Stimulated activated memory B cell treated with anti-CD40 and anti-IgM and Interleukin-4, amounts not matched to agents 10 μg/mL and 1 μg/mL and 100 μg/mL, for 72 hours (primary cell): ENCODE data around the gene EXOSC10.

ENCODE experiments used
- ATAC-seq: fragments of 150-1000 bp; cut with Tn5 transposase; 2 replicates; pipeline ENCODE4 v1.10.0; 2021
- H3K27ac Mint-ChIP-seq: one replicate; pipeline ENCODE4 v1.8.0; 2022; ENCODE audit warnings: mild to moderate bottlenecking, mixed read lengths
- H3K27me3 Mint-ChIP-seq: one replicate; pipeline ENCODE4 v1.8.0; 2022; ENCODE audit warnings: mixed read lengths
- H3K36me3 Mint-ChIP-seq: one replicate; pipeline ENCODE4 v1.8.0; 2022; ENCODE audit warnings: mixed read lengths
- H3K4me1 Mint-ChIP-seq: one replicate; pipeline ENCODE4 v1.8.0; 2022; ENCODE audit warnings: mixed read lengths
- H3K4me3 Mint-ChIP-seq: one replicate; pipeline ENCODE4 v1.8.0; 2022; ENCODE audit warnings: mild to moderate bottlenecking, moderate library complexity, mixed read lengths
- H3K9me3 Mint-ChIP-seq: one replicate; pipeline ENCODE4 v1.8.0; 2022; ENCODE audit warnings: mixed read lengths

EXOSC10 gene

DNA sequence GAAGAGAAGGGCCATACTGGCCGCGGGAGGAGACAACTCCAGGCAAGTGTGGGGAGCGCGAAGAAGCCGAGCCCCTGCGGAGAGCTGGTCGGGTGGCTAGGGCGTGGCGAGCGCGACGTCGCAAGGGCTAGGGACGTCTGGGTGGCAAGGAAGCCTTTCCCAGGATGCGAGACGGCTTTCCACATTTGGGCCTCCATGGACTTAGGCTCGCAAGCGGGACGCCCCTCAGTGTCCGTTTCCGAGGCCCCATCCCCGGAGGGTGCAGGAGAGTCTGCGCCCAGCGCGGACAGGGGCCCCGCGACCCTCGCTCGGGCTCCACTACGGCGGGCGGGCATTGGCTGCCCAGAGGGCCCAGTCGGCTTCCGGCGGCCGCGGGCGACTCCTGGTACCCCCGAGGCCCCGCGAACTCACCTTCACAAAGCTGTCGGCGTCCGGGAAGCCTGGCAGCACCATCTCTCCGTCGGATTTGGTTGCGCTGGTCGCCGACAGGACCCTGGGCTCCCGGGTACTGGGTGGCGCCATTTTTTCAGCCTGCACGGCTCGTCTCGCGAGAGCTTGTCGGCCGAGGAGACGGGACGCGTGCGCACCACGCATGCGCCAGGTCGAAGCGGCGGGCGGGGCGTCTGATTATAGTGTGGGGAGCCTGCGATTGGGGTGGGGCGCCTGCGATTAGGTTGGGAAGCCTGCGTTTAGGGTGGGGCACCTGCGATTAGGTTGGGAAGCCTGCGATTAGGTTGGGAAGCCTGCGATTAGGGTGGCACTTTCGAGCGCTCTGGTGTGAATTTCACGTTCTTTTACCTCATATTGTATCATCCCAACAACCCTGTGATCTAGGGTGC is at the start of gene EXOSC10:
Gene EXOSC10, minus strand, starts transcription at position 560 of the 839 bp plus-strand sequence. Its CDS starts 38 bp downstream, at position 522.
- Mint-ChIP-seq H3K9me3 (no peaks in the 10 kb centered on the region), H3K36me3 (peaks cover 8% of the 10 kb centered on the region), H3K4me1 (peaks cover 13% of the 10 kb centered on the region), H3K4me3 (peak within 1 kb of the TSS; percentile 92), H3K27me3 (no peaks in the 10 kb centered on the region), H3K27ac (peak within 1 kb of the TSS; percentile 95)
- peak; percentile 97 for ATAC-seq

DNA sequence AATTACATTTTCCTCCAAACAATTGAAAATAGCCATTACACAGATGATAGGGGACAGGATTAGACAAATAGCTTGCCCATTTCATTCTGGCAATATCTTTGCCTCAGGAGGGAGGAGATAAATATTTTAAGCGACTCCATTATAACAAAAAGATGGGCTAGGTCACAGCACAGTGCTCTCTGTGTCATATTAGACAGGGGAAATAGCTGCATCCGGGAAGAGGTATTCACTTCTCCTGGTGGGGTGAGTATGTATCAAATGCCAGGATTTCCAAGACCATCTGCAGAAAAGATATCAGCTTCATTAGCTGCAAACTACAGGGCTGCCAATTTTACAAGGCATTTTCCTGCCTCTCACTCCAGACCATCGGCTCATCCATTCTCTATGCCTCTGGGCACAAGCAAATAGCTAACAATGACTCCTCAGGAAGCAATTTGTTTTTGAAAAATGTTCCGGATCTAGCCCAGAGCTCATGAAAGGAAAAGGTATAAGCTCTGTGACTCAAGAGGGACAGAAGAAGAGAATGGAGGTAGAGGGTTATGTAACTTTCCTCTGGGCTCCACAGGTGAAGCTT is 47.6 kb upstream of the EXOSC10 start:
- H3K4me3 Mint-ChIP-seq, result no peak overlapping the region
- peaks cover 78% of the 10 kb centered on the region for H3K36me3 Mint-ChIP-seq
- H3K9me3 Mint-ChIP-seq, result no peaks in the 10 kb centered on the region
- H3K27ac Mint-ChIP-seq, result no peak overlapping the region
- no peaks in the 10 kb centered on the region for H3K4me1 Mint-ChIP-seq
- no peaks in the 10 kb centered on the region for H3K27me3 Mint-ChIP-seq
- ATAC-seq, result no peak

DNA sequence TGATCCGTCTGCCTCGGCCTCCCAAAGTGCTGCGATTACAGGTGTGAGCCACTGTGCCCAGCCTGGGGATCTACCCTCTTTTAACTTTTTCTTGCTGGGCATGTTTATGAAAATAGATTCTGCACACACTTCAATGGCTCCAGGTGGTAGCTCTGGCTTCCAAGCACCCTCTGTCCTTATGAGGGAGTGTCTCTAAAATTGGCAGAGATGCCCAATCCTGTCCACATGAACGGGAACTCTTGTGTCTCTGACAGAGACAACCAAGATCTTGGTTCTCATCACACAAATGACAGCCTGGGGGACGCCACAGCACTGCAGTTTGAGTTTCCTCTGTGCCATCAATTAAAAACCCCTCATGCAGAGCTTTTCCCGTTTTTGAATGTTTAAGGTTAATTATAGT is 46.1 kb upstream of the EXOSC10 start:
- Mint-ChIP-seq H3K4me1 (no peaks in the 10 kb centered on the region), H3K4me3 (no peak overlapping the region), H3K9me3 (no peaks in the 10 kb centered on the region), H3K36me3 (peaks cover 67% of the 10 kb centered on the region), H3K27ac (no peak overlapping the region), H3K27me3 (no peaks in the 10 kb centered on the region)
- ATAC-seq, result no peak

- peaks cover 57% of the 10 kb centered on the region for H3K36me3 Mint-ChIP-seq
- H3K4me1 Mint-ChIP-seq, result no peaks in the 10 kb centered on the region
- no peaks in the 10 kb centered on the region for H3K27me3 Mint-ChIP-seq
- H3K9me3 Mint-ChIP-seq, result no peaks in the 10 kb centered on the region
- no peak overlapping the region for H3K4me3 Mint-ChIP-seq
- ATAC-seq, result no peak
- no peak overlapping the region for H3K27ac Mint-ChIP-seq
Observed at GRCh38 chr1:11144570-11145256, 45.0 kb upstream of the EXOSC10 start.

- no peak for ATAC-seq
- Mint-ChIP-seq H3K36me3 (peaks cover 54% of the 10 kb centered on the region), H3K27ac (no peak overlapping the region), H3K27me3 (no peaks in the 10 kb centered on the region), H3K4me1 (no peaks in the 10 kb centered on the region), H3K9me3 (no peaks in the 10 kb centered on the region), H3K4me3 (no peak overlapping the region)
Observed at GRCh38 chr1:11143907-11144306, 44.2 kb upstream of the EXOSC10 start.

DNA sequence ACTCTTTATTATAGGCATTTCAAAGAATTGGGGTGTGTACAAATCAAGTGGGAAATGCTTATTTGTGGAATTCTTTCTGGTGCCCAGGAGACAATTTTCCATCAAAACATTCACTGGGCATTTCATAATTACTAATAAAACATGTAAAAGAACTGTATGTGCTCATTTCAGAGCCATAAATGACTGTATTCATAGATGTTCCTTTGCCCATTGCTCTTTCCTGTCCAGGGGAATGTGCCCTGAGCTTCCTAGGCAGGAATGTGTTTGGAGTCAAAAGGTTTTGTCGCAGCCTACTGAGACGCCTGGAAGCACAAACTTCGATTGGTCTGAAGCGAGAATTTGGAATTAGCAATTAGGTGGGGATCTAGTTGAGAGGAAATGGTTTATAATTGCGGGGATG is 43.7 kb upstream of the EXOSC10 start:
- no peak overlapping the region for H3K4me3 Mint-ChIP-seq
- no peaks in the 10 kb centered on the region for H3K4me1 Mint-ChIP-seq
- peaks cover 58% of the 10 kb centered on the region for H3K36me3 Mint-ChIP-seq
- no peaks in the 10 kb centered on the region for H3K9me3 Mint-ChIP-seq
- H3K27ac Mint-ChIP-seq, result no peak overlapping the region
- H3K27me3 Mint-ChIP-seq, result no peaks in the 10 kb centered on the region
- no peak for ATAC-seq

DNA sequence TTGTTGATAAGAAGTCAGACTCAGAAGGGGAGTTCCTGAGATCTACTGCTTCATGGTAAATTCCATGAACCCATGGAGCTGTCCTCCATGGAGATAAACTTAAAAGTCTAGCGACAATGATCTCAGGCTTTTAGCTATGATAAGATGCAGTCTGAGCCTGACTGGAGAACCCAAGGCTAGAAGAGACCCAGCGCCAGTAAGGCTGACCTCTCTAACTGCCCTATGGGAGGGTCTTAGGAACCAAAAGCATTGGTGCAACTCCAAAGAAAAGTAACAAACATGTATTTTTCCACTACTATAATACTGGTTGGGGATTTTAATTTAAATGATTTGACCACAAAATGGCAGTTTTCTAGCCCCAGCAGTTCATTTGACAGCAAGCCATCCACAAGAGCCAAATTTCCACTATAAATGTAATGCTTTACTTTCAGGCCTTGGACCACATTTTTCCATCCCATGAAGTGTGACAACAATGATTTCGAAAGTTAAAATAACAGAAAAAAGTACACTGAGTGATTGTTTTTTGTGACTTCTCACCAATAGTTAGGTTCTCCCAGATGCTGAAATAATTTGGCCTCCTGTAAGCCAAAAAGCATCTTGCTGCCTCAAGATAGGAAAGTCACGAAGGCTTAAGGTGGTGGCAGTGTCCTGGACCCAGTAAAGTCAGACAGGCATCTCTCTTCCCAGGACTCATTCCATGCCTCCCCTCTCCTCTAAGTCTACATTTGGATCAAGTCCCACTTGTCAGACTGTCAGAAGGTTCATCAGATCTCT is 43.1 kb upstream of the EXOSC10 start:
- Mint-ChIP-seq H3K4me3 (no peak overlapping the region), H3K27ac (no peak overlapping the region), H3K36me3 (peaks cover 54% of the 10 kb centered on the region), H3K9me3 (no peaks in the 10 kb centered on the region), H3K4me1 (no peaks in the 10 kb centered on the region), H3K27me3 (no peaks in the 10 kb centered on the region)
- ATAC-seq, result no peak

GRCh38 chr1:11138952-11139351 is 39.3 kb upstream of the EXOSC10 start:
- H3K27ac Mint-ChIP-seq, result no peak overlapping the region
- H3K4me1 Mint-ChIP-seq, result no peaks in the 10 kb centered on the region
- peaks cover 41% of the 10 kb centered on the region for H3K36me3 Mint-ChIP-seq

GRCh38 chr1:11138029-11138428 is 38.4 kb upstream of the EXOSC10 start:
- H3K36me3 Mint-ChIP-seq, result peaks cover 40% of the 10 kb centered on the region
- no peaks in the 10 kb centered on the region for H3K27me3 Mint-ChIP-seq
- ATAC-seq, result no peak
- no peak overlapping the region for H3K27ac Mint-ChIP-seq
- no peaks in the 10 kb centered on the region for H3K9me3 Mint-ChIP-seq
- H3K4me1 Mint-ChIP-seq, result no peaks in the 10 kb centered on the region
- H3K4me3 Mint-ChIP-seq, result no peak overlapping the region

More at GRCh38 chr1:11138952-11139351, 39.3 kb upstream of the EXOSC10 start:
- no peaks in the 10 kb centered on the region for H3K27me3 Mint-ChIP-seq
- no peaks in the 10 kb centered on the region for H3K9me3 Mint-ChIP-seq
- H3K4me3 Mint-ChIP-seq, result no peak overlapping the region
- no peak for ATAC-seq

DNA sequence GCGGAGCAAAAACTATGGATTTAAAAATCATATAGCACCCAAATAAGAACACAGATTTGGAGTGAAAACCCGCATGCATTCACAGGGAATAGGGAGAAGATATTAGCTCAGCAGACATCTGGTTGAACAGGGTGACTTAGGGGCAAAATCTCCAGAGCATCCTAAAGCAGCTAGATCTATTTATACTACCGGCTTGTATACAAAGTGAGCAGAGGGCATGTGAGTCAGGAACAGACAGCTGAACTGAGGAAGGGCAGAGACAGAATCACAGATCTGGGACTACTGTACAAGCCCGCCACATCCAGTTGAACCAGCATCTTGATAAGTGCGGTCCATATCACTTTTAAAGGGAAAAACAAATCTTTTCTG is 35.2 kb upstream of the EXOSC10 start:
- no peak for ATAC-seq
- Mint-ChIP-seq H3K4me1 (no peaks in the 10 kb centered on the region), H3K9me3 (no peaks in the 10 kb centered on the region), H3K36me3 (peaks cover 49% of the 10 kb centered on the region), H3K4me3 (no peak overlapping the region), H3K27ac (no peak overlapping the region), H3K27me3 (no peaks in the 10 kb centered on the region)

DNA sequence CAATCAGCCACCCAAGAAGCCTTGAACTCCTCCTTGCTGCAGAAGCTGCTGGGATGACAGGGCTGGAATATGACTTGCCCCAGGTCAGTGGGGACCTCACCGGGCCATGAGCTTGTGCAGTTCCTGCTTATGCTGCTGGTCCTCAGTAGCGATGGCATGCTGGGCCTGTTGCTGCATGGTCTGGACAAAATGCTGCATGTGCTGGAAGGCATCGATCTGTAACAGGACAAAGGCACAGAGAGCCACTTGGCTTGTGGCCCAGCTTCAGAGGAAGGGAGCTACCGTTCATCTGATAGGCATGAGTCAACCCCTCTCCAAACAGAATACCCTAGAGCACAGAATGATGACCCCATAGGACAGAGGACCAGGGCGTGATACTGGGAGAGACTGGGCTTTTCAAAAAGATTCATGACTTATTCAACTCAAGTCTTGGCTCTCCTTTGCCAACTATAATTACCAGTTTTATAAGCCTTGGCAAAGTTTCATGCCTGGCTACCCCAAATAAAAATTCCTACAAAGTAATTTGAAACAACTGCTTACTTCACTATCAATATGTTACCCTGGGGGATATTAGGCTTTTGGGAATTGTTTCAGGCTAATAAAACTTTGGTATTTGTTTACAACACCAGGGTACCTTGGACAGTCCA is 34.7 kb upstream of the EXOSC10 start:
- Mint-ChIP-seq H3K4me3 (no peak overlapping the region), H3K4me1 (no peaks in the 10 kb centered on the region), H3K36me3 (peaks cover 54% of the 10 kb centered on the region), H3K27me3 (no peaks in the 10 kb centered on the region), H3K9me3 (no peaks in the 10 kb centered on the region), H3K27ac (no peak overlapping the region)
- no peak for ATAC-seq

DNA sequence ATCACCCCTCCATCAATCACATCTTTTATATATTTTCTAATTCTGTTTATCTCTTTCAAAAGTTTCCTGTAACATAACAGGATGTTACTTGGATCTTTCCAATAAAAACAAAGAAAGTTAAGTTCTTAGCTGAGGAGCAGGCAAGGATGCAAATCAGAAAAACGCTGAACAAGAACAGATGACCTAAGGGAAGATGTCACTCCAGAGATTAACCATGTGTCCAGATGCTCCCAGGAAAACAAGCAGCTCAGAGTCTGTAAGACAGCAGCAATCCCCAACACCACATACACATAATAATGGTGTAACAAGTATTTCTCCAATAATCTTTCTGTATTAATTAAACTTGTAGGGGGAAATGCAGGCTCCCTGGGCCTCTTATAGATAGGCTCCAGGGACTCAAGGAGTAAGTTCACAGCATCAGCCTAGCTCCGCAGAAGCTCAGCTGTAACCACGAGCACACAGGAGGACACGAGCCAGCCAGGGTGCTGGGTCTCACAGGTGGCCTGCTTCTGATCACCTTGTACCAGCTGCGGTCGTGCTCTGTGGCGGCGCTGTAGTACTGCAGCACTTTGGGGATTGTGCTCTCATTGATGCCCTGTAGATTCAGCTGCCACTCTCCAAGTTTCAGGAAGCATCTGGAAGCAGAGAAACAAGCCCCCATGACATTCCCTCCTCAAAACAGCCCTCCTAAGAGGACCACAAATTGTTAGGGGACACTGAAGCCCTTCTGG is 33.1 kb upstream of the EXOSC10 start:
- ATAC-seq, result no peak

DNA sequence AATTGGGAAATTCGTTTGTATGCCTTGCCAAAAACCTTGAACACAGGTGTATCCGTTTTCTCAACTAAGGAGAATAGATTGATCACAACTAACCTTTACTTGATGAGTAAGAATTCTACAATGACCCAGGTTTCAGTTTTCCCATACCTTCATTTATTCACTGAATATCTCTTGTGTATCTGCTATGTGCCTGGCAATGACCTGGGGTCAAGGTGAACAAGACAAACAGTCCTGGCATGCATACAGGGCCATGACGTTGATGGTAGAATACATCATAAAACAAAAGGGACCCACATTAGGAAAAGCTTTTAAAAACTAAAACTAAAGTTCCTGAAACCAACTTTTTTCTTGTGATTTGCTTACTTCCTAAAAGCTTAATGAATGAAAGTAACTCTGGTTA is 32.1 kb upstream of the EXOSC10 start:
- no peaks in the 10 kb centered on the region for H3K27me3 Mint-ChIP-seq
- no peak overlapping the region for H3K4me3 Mint-ChIP-seq
- no peaks in the 10 kb centered on the region for H3K9me3 Mint-ChIP-seq
- no peaks in the 10 kb centered on the region for H3K4me1 Mint-ChIP-seq
- ATAC-seq, result no peak
- no peak overlapping the region for H3K27ac Mint-ChIP-seq
- H3K36me3 Mint-ChIP-seq, result peaks cover 60% of the 10 kb centered on the region

More for the DNA sequence above, 33.1 kb upstream of the EXOSC10 start:
- no peak overlapping the region for H3K4me3 Mint-ChIP-seq
- no peaks in the 10 kb centered on the region for H3K9me3 Mint-ChIP-seq
- no peaks in the 10 kb centered on the region for H3K27me3 Mint-ChIP-seq
- no peaks in the 10 kb centered on the region for H3K4me1 Mint-ChIP-seq
- H3K36me3 Mint-ChIP-seq, result peaks cover 51% of the 10 kb centered on the region
- H3K27ac Mint-ChIP-seq, result no peak overlapping the region

DNA sequence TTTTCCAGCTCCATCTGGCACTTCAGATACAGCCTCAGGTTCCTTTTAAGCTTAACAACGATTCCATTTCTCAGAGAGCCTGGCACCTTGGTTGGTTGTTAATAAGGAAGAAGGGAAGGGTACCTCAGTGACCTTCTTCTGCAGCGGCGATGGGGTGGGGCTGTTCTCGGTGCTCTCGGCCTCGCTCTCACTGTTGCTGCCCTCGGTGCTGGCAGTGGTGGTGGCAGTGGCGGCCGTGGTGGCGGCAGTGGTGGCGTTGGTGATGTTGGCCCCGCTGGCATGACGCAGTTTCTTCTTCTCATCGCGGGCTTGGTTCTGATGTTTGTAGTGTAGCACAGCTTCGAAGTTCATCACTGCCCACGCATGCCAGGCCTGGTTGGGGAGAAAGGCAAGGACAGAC is 30.7 kb upstream of the EXOSC10 start:
- no peak overlapping the region for H3K27ac Mint-ChIP-seq
- no peaks in the 10 kb centered on the region for H3K9me3 Mint-ChIP-seq
- no peaks in the 10 kb centered on the region for H3K4me1 Mint-ChIP-seq
- no peak overlapping the region for H3K4me3 Mint-ChIP-seq
- no peak for ATAC-seq
- peaks cover 70% of the 10 kb centered on the region for H3K36me3 Mint-ChIP-seq
- H3K27me3 Mint-ChIP-seq, result no peaks in the 10 kb centered on the region
